ENCODE data around the gene PARVA. TPM values are rescaled to one million over a fixed set of nuclear protein-coding genes. Genes with fewer than 3 reads are reported as not detected.

Gene PARVA
- total RNA-seq, 1 donor from 2014 or later = 106 TPM

- Mint-ChIP-seq H3K9me3 (ENCODE audit: unreplicated experiment) (peaks cover 2% of the 10 kb centered on the region), H3K4me1 (ENCODE audit: low read depth, unreplicated experiment) (peaks cover 14% of the 10 kb centered on the region), H3K27ac (ENCODE audit: unreplicated experiment) (no peak overlapping the region), H3K27me3 (ENCODE audit: low read depth, unreplicated experiment) (peaks cover 3% of the 10 kb centered on the region), H3K36me3 (ENCODE audit: low read depth, unreplicated experiment) (peaks cover 30% of the 10 kb centered on the region), H3K4me3 (ENCODE audit: unreplicated experiment) (no peak overlapping the region)
- Histone ChIP-seq H3K27me3 (ENCODE audit: insufficient read depth, low read length) (no peaks in the 10 kb centered on the region), H3K4me1 (ENCODE audit: insufficient read depth, low read length) (peaks cover 5% of the 10 kb centered on the region), H3K4me2 (ENCODE audit: low read length) (no peak overlapping the region), H3K36me3 (ENCODE audit: insufficient read depth, low read length) (peaks cover 1% of the 10 kb centered on the region), H3K9me3 (ENCODE audit: insufficient read depth, low read depth, low read length) (no peaks in the 10 kb centered on the region), H3K9ac (ENCODE audit: low read length) (no peak overlapping the region), H4K20me1 (ENCODE audit: insufficient read depth, low read length) (peaks cover under 1% of the 10 kb centered on the region), H3K4me3 (ENCODE audit: insufficient read depth, low read depth, low read length) (no peak overlapping the region), H3K27ac (ENCODE audit: low read depth, low read length) (no peak overlapping the region), H2AFZ (ENCODE audit: low read depth, low read length) (no peak overlapping the region), H3K79me2 (ENCODE audit: insufficient read depth, low read length) (no peaks in the 10 kb centered on the region)
- TF ChIP-seq EZH2 (IDR thresholded peaks at IDR 0.05; ENCODE audit: insufficient read depth, low read length) = no peak
- TF ChIP-seq, protein P1, sequence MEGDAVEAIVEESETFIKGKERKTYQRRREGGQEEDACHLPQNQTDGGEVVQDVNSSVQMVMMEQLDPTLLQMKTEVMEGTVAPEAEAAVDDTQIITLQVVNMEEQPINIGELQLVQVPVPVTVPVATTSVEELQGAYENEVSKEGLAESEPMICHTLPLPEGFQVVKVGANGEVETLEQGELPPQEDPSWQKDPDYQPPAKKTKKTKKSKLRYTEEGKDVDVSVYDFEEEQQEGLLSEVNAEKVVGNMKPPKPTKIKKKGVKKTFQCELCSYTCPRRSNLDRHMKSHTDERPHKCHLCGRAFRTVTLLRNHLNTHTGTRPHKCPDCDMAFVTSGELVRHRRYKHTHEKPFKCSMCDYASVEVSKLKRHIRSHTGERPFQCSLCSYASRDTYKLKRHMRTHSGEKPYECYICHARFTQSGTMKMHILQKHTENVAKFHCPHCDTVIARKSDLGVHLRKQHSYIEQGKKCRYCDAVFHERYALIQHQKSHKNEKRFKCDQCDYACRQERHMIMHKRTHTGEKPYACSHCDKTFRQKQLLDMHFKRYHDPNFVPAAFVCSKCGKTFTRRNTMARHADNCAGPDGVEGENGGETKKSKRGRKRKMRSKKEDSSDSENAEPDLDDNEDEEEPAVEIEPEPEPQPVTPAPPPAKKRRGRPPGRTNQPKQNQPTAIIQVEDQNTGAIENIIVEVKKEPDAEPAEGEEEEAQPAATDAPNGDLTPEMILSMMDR (IDR thresholded peaks at IDR 0.05; ENCODE audit: insufficient read depth, low read depth, low read length) = no peak
- FAIRE-seq (no peak), DNase-seq (ENCODE audit: low read depth) (no peak)
Measured at GRCh38 chr11:12534549-12534948, 157.2 kb downstream of the PARVA start.

DNA sequence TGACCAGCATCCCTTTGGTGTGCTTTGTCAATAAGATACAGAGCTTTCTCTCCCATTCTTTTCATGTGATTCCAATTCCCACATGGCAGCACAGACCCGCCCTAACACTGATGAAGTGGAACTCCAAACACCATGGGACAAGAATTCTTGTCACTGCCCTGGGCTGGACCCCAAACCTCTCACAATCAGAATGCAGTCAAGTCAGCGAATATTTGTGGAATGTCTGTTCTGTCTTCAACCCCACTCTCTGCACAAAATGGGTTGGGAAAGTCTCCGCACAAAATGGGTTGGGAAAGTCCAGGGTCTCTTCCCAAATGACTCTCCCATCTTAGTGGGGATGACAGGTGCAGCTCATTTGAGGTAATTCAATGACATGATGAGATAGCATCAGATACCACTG is 157.9 kb downstream of the PARVA start:
- Histone ChIP-seq H3K27ac (ENCODE audit: low read depth, low read length) (no peak overlapping the region), H4K20me1 (ENCODE audit: insufficient read depth, low read length) (no peaks in the 10 kb centered on the region), H3K9ac (ENCODE audit: low read length) (no peak overlapping the region), H3K27me3 (ENCODE audit: insufficient read depth, low read length) (no peaks in the 10 kb centered on the region), H3K36me3 (ENCODE audit: insufficient read depth, low read length) (no peaks in the 10 kb centered on the region), H2AFZ (ENCODE audit: low read depth, low read length) (no peak overlapping the region), H3K4me2 (ENCODE audit: low read length) (no peak overlapping the region), H3K4me3 (ENCODE audit: insufficient read depth, low read depth, low read length) (no peak overlapping the region), H3K4me1 (ENCODE audit: insufficient read depth, low read length) (peaks cover 13% of the 10 kb centered on the region), H3K9me3 (ENCODE audit: insufficient read depth, low read depth, low read length) (no peaks in the 10 kb centered on the region), H3K79me2 (ENCODE audit: insufficient read depth, low read length) (no peaks in the 10 kb centered on the region)
- Mint-ChIP-seq H3K27ac (ENCODE audit: unreplicated experiment) (no peak overlapping the region), H3K27me3 (ENCODE audit: low read depth, unreplicated experiment) (peaks cover 3% of the 10 kb centered on the region), H3K4me1 (ENCODE audit: low read depth, unreplicated experiment) (peaks cover 20% of the 10 kb centered on the region), H3K9me3 (ENCODE audit: unreplicated experiment) (peaks cover 2% of the 10 kb centered on the region), H3K36me3 (ENCODE audit: low read depth, unreplicated experiment) (peaks cover 26% of the 10 kb centered on the region), H3K4me3 (ENCODE audit: unreplicated experiment) (no peak overlapping the region)
- TF ChIP-seq, protein P1 (IDR thresholded peaks at IDR 0.05; ENCODE audit: insufficient read depth, low read depth, low read length) = no peak
- no peak for TF ChIP-seq EZH2 (IDR thresholded peaks at IDR 0.05; ENCODE audit: insufficient read depth, low read length)
- FAIRE-seq (no peak), DNase-seq (ENCODE audit: low read depth) (no peak)

DNA sequence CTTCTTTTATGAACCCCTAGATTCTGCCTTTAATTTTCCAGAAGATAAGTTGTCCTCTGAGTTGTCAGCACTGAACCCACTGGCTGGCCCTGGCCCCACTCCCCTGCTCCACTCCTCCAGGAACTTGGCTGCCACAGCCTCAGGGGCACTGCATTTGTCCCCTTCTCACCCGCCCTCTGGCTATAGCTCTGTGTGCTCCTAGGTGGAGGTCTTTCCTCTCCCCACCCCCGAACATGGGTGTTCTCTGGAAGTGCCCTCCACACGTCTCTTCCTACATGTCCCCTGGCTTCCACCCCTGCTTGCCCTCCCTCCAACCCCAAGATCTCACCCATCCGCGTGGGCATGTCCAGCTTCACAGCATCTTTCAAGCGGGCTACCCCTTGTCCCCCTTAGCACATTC is 159.2 kb downstream of the PARVA start:
- Histone ChIP-seq H3K4me1 (ENCODE audit: insufficient read depth, low read length) (peaks cover 26% of the 10 kb centered on the region), H3K4me3 (ENCODE audit: insufficient read depth, low read depth, low read length) (no peak overlapping the region), H4K20me1 (ENCODE audit: insufficient read depth, low read length) (no peaks in the 10 kb centered on the region), H3K27ac (ENCODE audit: low read depth, low read length) (no peak overlapping the region), H3K9me3 (ENCODE audit: insufficient read depth, low read depth, low read length) (no peaks in the 10 kb centered on the region), H2AFZ (ENCODE audit: low read depth, low read length) (no peak overlapping the region), H3K27me3 (ENCODE audit: insufficient read depth, low read length) (no peaks in the 10 kb centered on the region), H3K36me3 (ENCODE audit: insufficient read depth, low read length) (no peaks in the 10 kb centered on the region), H3K9ac (ENCODE audit: low read length) (no peak overlapping the region), H3K79me2 (ENCODE audit: insufficient read depth, low read length) (no peaks in the 10 kb centered on the region), H3K4me2 (ENCODE audit: low read length) (no peak overlapping the region)
- peaks cover 28% of the 10 kb centered on the region for H3K4me1 Mint-ChIP-seq (ENCODE audit: low read depth, unreplicated experiment)
- no peak overlapping the region for H3K27ac Mint-ChIP-seq (ENCODE audit: unreplicated experiment)
- TF ChIP-seq, protein P1 (IDR thresholded peaks at IDR 0.05; ENCODE audit: insufficient read depth, low read depth, low read length) = no peak
- no peak for TF ChIP-seq EZH2 (IDR thresholded peaks at IDR 0.05; ENCODE audit: insufficient read depth, low read length)
- no peak overlapping the region for H3K4me3 Mint-ChIP-seq (ENCODE audit: unreplicated experiment)
- H3K9me3 Mint-ChIP-seq (ENCODE audit: unreplicated experiment) = peaks cover 2% of the 10 kb centered on the region
- DNase-seq (ENCODE audit: low read depth) (no peak), FAIRE-seq (no peak)
- peaks cover 3% of the 10 kb centered on the region for H3K27me3 Mint-ChIP-seq (ENCODE audit: low read depth, unreplicated experiment)
- peaks cover 23% of the 10 kb centered on the region for H3K36me3 Mint-ChIP-seq (ENCODE audit: low read depth, unreplicated experiment)

All from astrocyte (in vitro differentiated cells and primary cell).